Neural crest cell (in vitro differentiated cells): ENCODE data around the gene IGF2BP2. TPM values are rescaled to one million over a fixed set of nuclear protein-coding genes. Genes with fewer than 3 reads are reported as not detected.
A peak's percentile ranks its signal among the peaks of the same experiment; 100 is the strongest.
"Not testable (repeated sequence)": the region's sequence is repeated elsewhere in the genome, so short reads cannot be mapped to it uniquely, and the experiment has no call there.

Experiments used
- DNase-seq: peaks from one replicate; pipeline ENCODE4 v3.0.0; 2021; ENCODE audit warnings: low read depth, mixed read lengths, low spot score
- H3K27ac Mint-ChIP-seq: one replicate; pipeline ENCODE4 v1.8.0; 2021; ENCODE audit warnings: mild to moderate bottlenecking, mixed read lengths; ENCODE audit not compliant: unreplicated experiment
- H3K27me3 Mint-ChIP-seq: 2 replicates; pipeline ENCODE4 v1.8.0; 2021; ENCODE audit warnings: low read depth, mild to moderate bottlenecking, mixed read lengths
- H3K36me3 Mint-ChIP-seq: 2 replicates; pipeline ENCODE4 v1.8.0; 2021; ENCODE audit warnings: low read depth, mild to moderate bottlenecking, mixed read lengths
- H3K4me1 Mint-ChIP-seq: 2 replicates; pipeline ENCODE4 v1.8.0; 2021; ENCODE audit warnings: mixed read lengths
- H3K4me3 Mint-ChIP-seq: one replicate; pipeline ENCODE4 v1.8.0; 2021; ENCODE audit warnings: mild to moderate bottlenecking, mixed read lengths
- H3K9me3 Mint-ChIP-seq: 2 replicates; pipeline ENCODE4 v1.8.0; 2021; ENCODE audit warnings: mixed read lengths
- CTCF ChIP-seq: fragments of 200-600 bp; sonication (generic); conservative IDR thresholded peaks from 2 replicates; pipeline ENCODE4 v1.5.0; 2021; ENCODE audit warnings: antibody characterized with exemption, mild to moderate bottlenecking
- total RNA-seq: library from RNA; stranded (reverse); gene quantifications from 2 replicates; pipeline ENCODE4 v1.2.1, GENCODE V29; 2021

IGF2BP2 gene
- total RNA-seq, 1 donor from 2014 or later = 141 TPM

DNA sequence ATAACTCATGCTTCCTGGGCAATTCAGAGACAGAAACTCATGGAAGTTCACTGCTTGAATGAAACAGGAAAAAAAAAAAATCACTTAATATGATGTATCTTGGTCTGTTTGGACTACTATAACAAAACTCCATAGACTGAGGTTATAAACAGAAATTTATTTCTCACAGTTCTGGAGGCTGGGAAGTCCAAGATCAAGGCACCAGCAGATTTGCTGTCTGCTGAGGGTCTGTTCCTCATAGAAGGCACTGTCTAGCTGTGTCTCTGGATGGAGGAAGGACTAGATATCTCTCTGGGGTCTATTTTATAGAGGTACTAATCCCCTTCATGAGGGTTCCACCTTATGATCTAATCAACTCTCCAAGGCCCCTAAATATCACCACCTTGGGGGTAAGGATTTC is 119.3 kb downstream of the IGF2BP2 start:
- no peak for TF ChIP-seq CTCF
- Mint-ChIP-seq H3K27ac (no peak overlapping the region), H3K4me1 (peaks cover 42% of the 10 kb centered on the region), H3K27me3 (no peaks in the 10 kb centered on the region), H3K36me3 (no peaks in the 10 kb centered on the region), H3K9me3 (no peaks in the 10 kb centered on the region), H3K4me3 (no peak overlapping the region)
- no peak for DNase-seq

GRCh38 chr3:185702262-185703225 is 122.3 kb downstream of the IGF2BP2 start:
- Mint-ChIP-seq H3K9me3 (no peaks in the 10 kb centered on the region), H3K4me1 (peaks cover 45% of the 10 kb centered on the region), H3K27me3 (no peaks in the 10 kb centered on the region), H3K27ac (peak overlapping the region; percentile 85), H3K36me3 (no peaks in the 10 kb centered on the region), H3K4me3 (no peak overlapping the region)
- TF ChIP-seq CTCF = no peak
- no peak for DNase-seq

GRCh38 chr3:185701611-185702261 is 123.1 kb downstream of the IGF2BP2 start:
- H3K4me1 Mint-ChIP-seq = peaks cover 45% of the 10 kb centered on the region
- no peak for TF ChIP-seq CTCF
- DNase-seq = no peak
- no peak overlapping the region for H3K4me3 Mint-ChIP-seq
- H3K36me3 Mint-ChIP-seq = no peaks in the 10 kb centered on the region
- no peaks in the 10 kb centered on the region for H3K9me3 Mint-ChIP-seq
- H3K27me3 Mint-ChIP-seq = no peaks in the 10 kb centered on the region
- H3K27ac Mint-ChIP-seq = peak overlapping the region; percentile 29

DNA sequence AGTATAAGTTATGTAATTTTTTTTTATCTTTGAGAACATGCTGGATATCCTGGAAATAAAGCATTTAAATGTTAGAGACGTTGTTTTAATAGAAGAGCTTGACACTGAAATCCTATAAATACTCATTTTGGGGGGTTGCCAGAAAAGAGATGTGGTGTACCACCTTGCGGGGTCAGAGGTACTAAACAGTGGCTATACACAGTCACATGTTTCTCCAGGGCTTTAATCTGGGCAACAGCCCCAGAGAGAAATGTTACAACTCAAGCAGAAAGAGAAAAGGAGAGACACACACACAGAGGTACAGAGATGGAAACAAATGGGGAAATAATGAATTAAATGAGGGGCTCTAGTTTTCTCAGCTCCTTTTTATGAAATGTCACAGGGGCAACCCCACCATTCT is 124.9 kb downstream of the IGF2BP2 start:
- DNase-seq = no peak
- no peaks in the 10 kb centered on the region for H3K27me3 Mint-ChIP-seq
- no peak for TF ChIP-seq CTCF
- no peak overlapping the region for H3K4me3 Mint-ChIP-seq
- no peaks in the 10 kb centered on the region for H3K36me3 Mint-ChIP-seq
- H3K9me3 Mint-ChIP-seq = no peaks in the 10 kb centered on the region
- no peak overlapping the region for H3K27ac Mint-ChIP-seq
- H3K4me1 Mint-ChIP-seq = peaks cover 54% of the 10 kb centered on the region

DNA sequence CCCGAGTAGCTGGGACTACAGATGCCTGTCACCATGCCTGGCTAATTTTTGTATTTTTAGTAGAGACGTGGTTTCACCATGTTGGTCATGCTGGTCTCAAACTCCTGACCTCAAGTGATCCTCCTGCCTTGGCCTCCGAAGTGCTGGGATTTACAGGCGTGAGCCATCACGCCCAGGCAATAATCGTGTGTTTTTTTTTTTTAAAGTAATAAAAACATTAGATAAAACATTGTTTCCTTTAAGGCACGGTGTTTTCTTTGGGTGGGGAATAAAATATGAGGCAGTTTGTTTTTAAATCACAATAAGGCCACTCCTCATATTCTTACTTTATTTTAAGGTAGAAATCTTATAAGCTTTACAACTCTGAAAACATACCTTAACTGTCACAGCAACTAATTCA is 127.6 kb downstream of the IGF2BP2 start:
- H3K9me3 Mint-ChIP-seq, H3K27me3 Mint-ChIP-seq, H3K27ac Mint-ChIP-seq, H3K4me3 Mint-ChIP-seq, H3K36me3 Mint-ChIP-seq, DNase-seq: not testable (repeated sequence)
- H3K4me1 Mint-ChIP-seq = peaks cover 36% of the 10 kb centered on the region

DNA sequence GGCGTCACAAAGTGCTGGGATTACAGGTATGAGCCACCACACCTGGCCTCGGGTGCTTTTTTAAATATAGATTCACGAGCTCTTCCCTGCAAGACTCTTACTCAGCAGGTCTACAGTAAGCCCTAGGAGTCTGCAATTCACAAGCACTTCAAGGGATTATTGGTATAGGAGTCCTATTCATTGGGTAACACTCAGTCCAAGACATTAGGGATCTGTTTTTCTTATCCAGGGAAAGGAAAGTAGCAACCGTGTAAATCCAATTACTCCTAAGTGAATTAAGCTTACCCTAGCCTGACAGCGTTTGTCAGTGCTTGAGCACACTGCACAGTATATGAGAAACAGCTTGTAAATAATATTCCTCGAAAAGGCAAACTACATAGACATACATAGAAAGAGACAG is 128.8 kb downstream of the IGF2BP2 start:
- Mint-ChIP-seq H3K4me3 (no peak overlapping the region), H3K27ac (no peak overlapping the region)

More for the DNA sequence above, 128.8 kb downstream of the IGF2BP2 start:
- TF ChIP-seq CTCF = no peak
- Mint-ChIP-seq H3K36me3 (peaks cover 3% of the 10 kb centered on the region), H3K27me3 (no peaks in the 10 kb centered on the region), H3K4me1 (peaks cover 27% of the 10 kb centered on the region), H3K9me3 (no peaks in the 10 kb centered on the region)
- no peak for DNase-seq
